ENCODE data around the gene MCRIP1. TPM values are rescaled to one million over a fixed set of nuclear protein-coding genes. Genes with fewer than 3 reads are reported as not detected.

MCRIP1 gene
- total RNA-seq, 1 experiment from 2014 or later: 115 TPM

DNA sequence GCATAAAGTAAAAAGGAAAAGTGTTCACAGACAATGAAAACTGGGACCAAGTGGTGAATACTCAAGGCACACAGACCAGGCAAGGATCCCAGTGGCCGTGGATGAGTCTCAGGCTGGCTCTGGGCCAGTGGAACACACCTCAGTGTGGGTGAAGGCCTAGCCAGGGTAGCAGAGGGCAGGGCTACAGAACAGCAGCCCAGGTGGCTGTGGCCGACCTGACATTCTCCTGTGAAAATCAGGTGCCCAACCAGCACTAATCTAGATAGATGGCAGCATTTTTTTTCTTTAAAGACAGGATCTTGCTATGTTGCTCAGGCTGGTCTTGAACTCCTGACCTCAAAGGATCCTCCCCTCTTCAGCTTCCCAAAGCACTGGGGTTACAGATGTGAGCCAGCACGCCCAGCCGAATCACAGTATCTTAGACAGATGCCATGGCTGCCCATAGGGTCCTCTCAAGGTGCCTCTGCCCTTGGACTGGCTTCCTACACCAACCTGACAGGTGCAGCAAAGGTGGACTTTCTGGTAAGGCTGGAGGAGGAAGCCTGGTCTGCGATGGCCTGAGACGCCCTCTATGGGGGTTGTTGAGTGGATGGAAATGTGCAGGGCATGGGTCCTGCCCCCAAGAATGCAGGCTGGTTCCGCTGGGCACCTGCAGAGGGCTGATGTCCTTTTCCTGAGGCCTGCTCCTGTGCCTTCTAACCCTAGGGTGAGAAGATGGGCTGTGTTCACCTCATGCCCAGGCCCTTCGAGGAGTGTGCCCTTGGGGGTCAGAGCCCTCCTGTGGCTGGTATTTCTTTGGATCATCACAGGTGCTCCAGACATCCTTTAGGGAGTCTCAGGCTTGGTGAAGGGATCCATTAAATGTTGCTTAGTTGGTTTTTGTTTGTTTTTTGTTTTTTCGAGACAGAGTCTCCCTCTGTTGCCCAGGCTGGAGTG lies 31.0 kb upstream of the MCRIP1 start:
- no peak overlapping the region for H3K4me3 ChIP-seq (ENCODE audit: low read depth in 2 of 2, low read length in 2 of 2)
- BruUV-seq (replicated peaks): no TSS peak
- peaks cover 3% of the 10 kb centered on the region; the same call in 1 of the 2 replicates for H3K36me3 ChIP-seq (ENCODE audit: control insufficient read depth, insufficient read depth, low read length)
- intact Hi-C loops (cut with micrococcal nuclease; ENCODE audit: unreplicated experiment) (loop anchor here (10.0 kb wide), 1 partner anchor 161 kb away; the partner anchor contains the start of genes CENPX and LRRC45), in situ Hi-C loops (cut with HindIII; ENCODE audit: low pct_unique_long_range_greater_than_20kb, low sequenced_read_pairs) (no loop called here)
- TF ChIP-seq SIN3A (IDR thresholded peaks at IDR 0.05; ENCODE audit: borderline replicate concordance, insufficient read depth, low read depth, low read length) (no peak), POLR2AphosphoS5 (IDR thresholded peaks at IDR 0.05; ENCODE audit: low read depth, low read length) (peak; percentile 56)
- no peaks in the 10 kb centered on the region for H3K9me3 ChIP-seq (ENCODE audit: control insufficient read depth, insufficient read depth, low read depth, low read length)
- POLR2A ChIA-PET: no interaction called here
- H3K4me1 ChIP-seq (ENCODE audit: control insufficient read depth, insufficient read depth, low read length): peaks cover 53% of the 10 kb centered on the region
- no peak for DNase-seq (ENCODE audit: low read depth, low spot score)
- CTCF ChIA-PET: no interaction called here
- no peaks in the 10 kb centered on the region for H3K27me3 ChIP-seq (ENCODE audit: control insufficient read depth, insufficient read depth, low read length)
- no peak for ATAC-seq
- peak overlapping the region; percentile 55 for H3K27ac ChIP-seq (ENCODE audit: low read length)

DNA sequence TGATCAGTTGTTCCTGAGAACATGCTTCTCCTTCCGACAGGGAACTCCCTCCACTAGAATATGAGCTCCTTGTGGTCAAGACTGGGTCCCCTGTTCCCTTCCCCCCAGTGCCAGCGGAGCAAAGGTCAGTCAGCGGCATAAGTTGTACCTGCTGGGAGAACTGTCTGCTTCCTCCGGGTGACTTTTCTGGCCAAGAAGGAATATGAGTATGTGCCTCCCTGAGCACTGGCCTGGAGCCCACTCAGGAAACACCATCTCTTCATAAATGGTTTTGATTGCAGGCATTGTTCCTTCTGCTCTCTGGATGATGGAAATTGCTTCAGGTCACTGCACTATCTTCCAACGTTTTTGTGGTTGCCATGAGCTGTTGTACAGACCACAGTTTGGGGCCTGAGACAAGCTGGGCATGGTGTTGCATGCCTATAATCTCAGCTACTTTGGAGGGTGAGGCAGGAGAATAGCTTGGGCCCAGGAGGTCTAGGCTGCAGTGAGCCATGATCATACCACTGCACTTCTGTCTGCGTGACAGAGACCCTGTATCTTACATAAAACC lies 30.1 kb upstream of the MCRIP1 start:
- in situ Hi-C loops (cut with HindIII; ENCODE audit: low pct_unique_long_range_greater_than_20kb, low sequenced_read_pairs): no loop called here
- Histone ChIP-seq H3K27me3 (ENCODE audit: control insufficient read depth, insufficient read depth, low read length) (no peaks in the 10 kb centered on the region), H3K36me3 (ENCODE audit: control insufficient read depth, insufficient read depth, low read length) (peaks cover 3% of the 10 kb centered on the region; the same call in 1 of the 2 replicates), H3K4me1 (ENCODE audit: control insufficient read depth, insufficient read depth, low read length) (peaks cover 54% of the 10 kb centered on the region), H3K4me3 (ENCODE audit: low read depth in 2 of 2, low read length in 2 of 2) (peak overlapping the region in 1 of 2 experiments; percentile 0; a peak in 1 of 4 replicates), H3K27ac (ENCODE audit: low read length) (peak overlapping the region; percentile 55), H3K9me3 (ENCODE audit: control insufficient read depth, insufficient read depth, low read depth, low read length) (no peaks in the 10 kb centered on the region)
- no peak for ATAC-seq
- TF ChIP-seq, protein P1, sequence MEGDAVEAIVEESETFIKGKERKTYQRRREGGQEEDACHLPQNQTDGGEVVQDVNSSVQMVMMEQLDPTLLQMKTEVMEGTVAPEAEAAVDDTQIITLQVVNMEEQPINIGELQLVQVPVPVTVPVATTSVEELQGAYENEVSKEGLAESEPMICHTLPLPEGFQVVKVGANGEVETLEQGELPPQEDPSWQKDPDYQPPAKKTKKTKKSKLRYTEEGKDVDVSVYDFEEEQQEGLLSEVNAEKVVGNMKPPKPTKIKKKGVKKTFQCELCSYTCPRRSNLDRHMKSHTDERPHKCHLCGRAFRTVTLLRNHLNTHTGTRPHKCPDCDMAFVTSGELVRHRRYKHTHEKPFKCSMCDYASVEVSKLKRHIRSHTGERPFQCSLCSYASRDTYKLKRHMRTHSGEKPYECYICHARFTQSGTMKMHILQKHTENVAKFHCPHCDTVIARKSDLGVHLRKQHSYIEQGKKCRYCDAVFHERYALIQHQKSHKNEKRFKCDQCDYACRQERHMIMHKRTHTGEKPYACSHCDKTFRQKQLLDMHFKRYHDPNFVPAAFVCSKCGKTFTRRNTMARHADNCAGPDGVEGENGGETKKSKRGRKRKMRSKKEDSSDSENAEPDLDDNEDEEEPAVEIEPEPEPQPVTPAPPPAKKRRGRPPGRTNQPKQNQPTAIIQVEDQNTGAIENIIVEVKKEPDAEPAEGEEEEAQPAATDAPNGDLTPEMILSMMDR (IDR thresholded peaks at IDR 0.05): no peak
- no peak for TF ChIP-seq POLR2AphosphoS5 (IDR thresholded peaks at IDR 0.05; ENCODE audit: low read depth, low read length)
- no peak for TF ChIP-seq SIN3A (IDR thresholded peaks at IDR 0.05; ENCODE audit: borderline replicate concordance, insufficient read depth, low read depth, low read length)
- intact Hi-C loops (cut with micrococcal nuclease; ENCODE audit: unreplicated experiment): loop anchor here (10.0 kb wide), 1 partner anchor 162 kb away; the partner anchor contains the start of genes CENPX and LRRC45
- no peak for DNase-seq (ENCODE audit: low read depth, low spot score)
- ChIA-PET POLR2A (interaction anchor here (0.6 kb wide), 1 partner anchor 128 kb away, joined by 5 read pairs; no protein-coding TSS in a partner anchor), CTCF (no interaction called here)
- no TSS peak for BruUV-seq (replicated peaks)

DNA sequence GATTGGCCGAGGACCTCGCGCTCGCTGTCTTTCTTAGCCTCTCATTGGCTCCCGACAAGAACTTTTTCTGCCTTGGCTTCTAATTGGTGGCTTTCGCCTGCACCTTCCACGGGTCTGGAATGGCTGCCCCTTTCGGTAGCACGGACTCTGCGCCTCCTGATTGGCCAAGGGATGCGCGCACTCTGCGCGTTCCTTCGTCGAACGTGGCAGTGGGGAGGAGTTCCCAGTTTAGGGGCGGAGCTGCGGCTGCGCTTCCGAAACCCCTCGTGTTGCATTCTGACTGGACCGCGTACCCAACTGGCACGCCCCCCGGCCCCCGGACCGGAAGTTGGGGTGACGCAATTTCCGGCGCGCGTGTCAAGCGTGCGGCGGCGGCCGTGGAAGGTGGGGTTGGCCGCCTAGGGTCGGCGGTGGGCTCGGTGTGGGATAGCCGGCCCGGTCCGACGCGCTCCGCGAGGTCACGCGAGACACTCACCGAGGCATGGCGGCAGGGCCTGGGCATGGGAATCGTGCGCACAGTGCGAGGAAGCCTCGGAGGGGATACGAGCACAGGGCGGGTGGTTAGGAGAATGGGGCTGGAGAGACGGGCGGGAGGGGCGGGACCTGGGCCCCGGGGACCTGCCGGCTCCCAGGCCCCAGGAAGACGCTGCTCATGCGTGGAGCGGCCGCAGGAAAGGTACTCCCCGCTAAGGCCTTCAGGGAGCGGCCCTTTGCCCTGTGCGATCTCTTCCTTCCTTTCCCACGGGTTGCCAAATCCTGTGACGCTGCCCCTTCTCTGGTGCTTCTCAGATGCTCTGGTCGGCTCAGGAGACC lies 27.9 kb upstream of the MCRIP1 start:
- POLR2A ChIA-PET: interaction anchor here (0.6 to 0.7 kb wide), 3 partner anchors 35 to 158 kb away, joined by 3 read pairs; no protein-coding TSS in a partner anchor
- Histone ChIP-seq H3K4me1 (ENCODE audit: control insufficient read depth, insufficient read depth, low read length) (peaks cover 32% of the 10 kb centered on the region), H3K27ac (ENCODE audit: low read length) (peak overlapping the region; percentile 95), H3K9me3 (ENCODE audit: control insufficient read depth, insufficient read depth, low read depth, low read length) (no peaks in the 10 kb centered on the region), H3K36me3 (ENCODE audit: control insufficient read depth, insufficient read depth, low read length) (peaks cover 5% of the 10 kb centered on the region; the same call in 1 of the 2 replicates), H3K27me3 (ENCODE audit: control insufficient read depth, insufficient read depth, low read length) (no peaks in the 10 kb centered on the region), H3K4me3 (ENCODE audit: low read depth in 2 of 2, low read length in 2 of 2) (peak overlapping the region; percentile 83 to 99)
- intact Hi-C loops (cut with micrococcal nuclease; ENCODE audit: unreplicated experiment): loop anchor here (10.0 kb wide), 1 partner anchor 164 kb away; the partner anchor contains the start of genes CENPX and LRRC45
- TF ChIP-seq, protein P2, sequence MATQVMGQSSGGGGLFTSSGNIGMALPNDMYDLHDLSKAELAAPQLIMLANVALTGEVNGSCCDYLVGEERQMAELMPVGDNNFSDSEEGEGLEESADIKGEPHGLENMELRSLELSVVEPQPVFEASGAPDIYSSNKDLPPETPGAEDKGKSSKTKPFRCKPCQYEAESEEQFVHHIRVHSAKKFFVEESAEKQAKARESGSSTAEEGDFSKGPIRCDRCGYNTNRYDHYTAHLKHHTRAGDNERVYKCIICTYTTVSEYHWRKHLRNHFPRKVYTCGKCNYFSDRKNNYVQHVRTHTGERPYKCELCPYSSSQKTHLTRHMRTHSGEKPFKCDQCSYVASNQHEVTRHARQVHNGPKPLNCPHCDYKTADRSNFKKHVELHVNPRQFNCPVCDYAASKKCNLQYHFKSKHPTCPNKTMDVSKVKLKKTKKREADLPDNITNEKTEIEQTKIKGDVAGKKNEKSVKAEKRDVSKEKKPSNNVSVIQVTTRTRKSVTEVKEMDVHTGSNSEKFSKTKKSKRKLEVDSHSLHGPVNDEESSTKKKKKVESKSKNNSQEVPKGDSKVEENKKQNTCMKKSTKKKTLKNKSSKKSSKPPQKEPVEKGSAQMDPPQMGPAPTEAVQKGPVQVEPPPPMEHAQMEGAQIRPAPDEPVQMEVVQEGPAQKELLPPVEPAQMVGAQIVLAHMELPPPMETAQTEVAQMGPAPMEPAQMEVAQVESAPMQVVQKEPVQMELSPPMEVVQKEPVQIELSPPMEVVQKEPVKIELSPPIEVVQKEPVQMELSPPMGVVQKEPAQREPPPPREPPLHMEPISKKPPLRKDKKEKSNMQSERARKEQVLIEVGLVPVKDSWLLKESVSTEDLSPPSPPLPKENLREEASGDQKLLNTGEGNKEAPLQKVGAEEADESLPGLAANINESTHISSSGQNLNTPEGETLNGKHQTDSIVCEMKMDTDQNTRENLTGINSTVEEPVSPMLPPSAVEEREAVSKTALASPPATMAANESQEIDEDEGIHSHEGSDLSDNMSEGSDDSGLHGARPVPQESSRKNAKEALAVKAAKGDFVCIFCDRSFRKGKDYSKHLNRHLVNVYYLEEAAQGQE (IDR thresholded peaks at IDR 0.05; ENCODE audit: insufficient read depth in 1 of 2, low read depth in 2 of 2, low read length in 1 of 2): peak in 1 of 2 experiments; percentile 59; a peak in 1 of 4 replicates
- TF ChIP-seq POLR2AphosphoS5 (IDR thresholded peaks at IDR 0.05; ENCODE audit: low read depth, low read length) (peak; percentile 96), TCF7L2 (IDR thresholded peaks at IDR 0.05; ENCODE audit: low read depth, low read length) (no peak), SIN3A (IDR thresholded peaks at IDR 0.05; ENCODE audit: borderline replicate concordance, insufficient read depth, low read depth, low read length) (peak; percentile 92)
- TF ChIP-seq, protein P1 (IDR thresholded peaks at IDR 0.05): no peak
- CTCF ChIA-PET: no interaction called here
- TSS peak; percentile 82 for BruUV-seq (replicated peaks)
- DNase-seq (ENCODE audit: low read depth, low spot score): peak; percentile 99
- peak; percentile 94 for ATAC-seq
- in situ Hi-C loops (cut with HindIII; ENCODE audit: low pct_unique_long_range_greater_than_20kb, low sequenced_read_pairs): no loop called here
